Sigmoid colon (tissue), 7 donors: ENCODE data around the gene FBXW8. TPM values are rescaled to one million over a fixed set of nuclear protein-coding genes. Genes with fewer than 3 reads are reported as not detected.

Experiments used
- DNase-seq: peaks from one replicate; pipeline ENCODE4 v3.0.0-alpha.2; 2019
- H3K27ac ChIP-seq, 4 donors: fragments of 200-600 bp; sonication (generic); one replicate each; pipeline ENCODE4 v1.5.1; 2016 to 2019; ENCODE audit warnings: mild to moderate bottlenecking in 1 of 4
- H3K27me3 ChIP-seq, 3 donors: fragments of 200-600 bp; sonication (generic); one replicate each; pipeline ENCODE4 v1.5.1; 2019; ENCODE audit warnings: mild to moderate bottlenecking in 1 of 3
- H3K36me3 ChIP-seq, 4 donors: fragments of 200-600 bp; sonication (generic); one replicate each; pipeline ENCODE4 v1.5.1; 2016 to 2019
- H3K4me1 ChIP-seq, 4 donors: fragments of 200-600 bp; sonication (generic); one replicate each; pipeline ENCODE4 v1.5.1; 2017 to 2019
- H3K4me3 ChIP-seq, 4 donors: fragments of 200-600 bp; sonication (generic); one replicate each; pipeline ENCODE4 v1.5.1; 2017 to 2019; ENCODE audit warnings: mild to moderate bottlenecking in 2 of 4, moderate library complexity in 1 of 4
- H3K9me3 ChIP-seq, 4 donors: fragments of 200-600 bp in 3 of 4; sonication (generic) in 3 of 4; one replicate each; pipeline versions ENCODE4 v1.5.1 to v1.6.1; 2013 to 2019
- CTCF ChIP-seq, 4 experiments: fragments of 450-650 bp in 3 of 4; fragments of 200-600 bp in 1 of 4; IDR thresholded peaks; one replicate each; pipeline ENCODE4 v1.5.1; 2016 to 2019; ENCODE audit warnings: antibody characterized with exemption in 4 of 4, mild to moderate bottlenecking in 3 of 4, moderate library complexity in 2 of 4
- EP300 ChIP-seq, 4 donors: sonication (generic); formaldehyde crosslinking; IDR thresholded peaks; one replicate each; pipeline ENCODE4 v1.6.1; 2017; ENCODE audit warnings: antibody characterized with exemption in 4 of 4
- POLR2A ChIP-seq, 2 donors: fragments of 450-650 bp; IDR thresholded peaks; one replicate each; pipeline ENCODE4 v1.6.1; 2016; ENCODE audit warnings: antibody characterized with exemption in 2 of 2, mild to moderate bottlenecking in 2 of 2, moderate library complexity in 2 of 2
- POLR2AphosphoS5 ChIP-seq, 4 donors: sonication (generic); formaldehyde crosslinking; IDR thresholded peaks; one replicate each; pipeline ENCODE4 v1.6.1; 2017; ENCODE audit warnings: antibody characterized with exemption in 4 of 4
- WGBS, 2 donors: extraction: QIAGEN DNeasy Blood & Tissue Kit; methylation state at CpG; one replicate each; pipeline ENCODE4 v1.1.7; 2013; 5-methylcytosine and 5-hydroxymethylcytosine counted together
- intact Hi-C: fragments of 100-400 bp; cut with DNase I; formaldehyde crosslinking; loops from one replicate; pipeline ENCODE4 v1.15.1; 2023
- polyA plus RNA-seq, 3 donors: library from polyadenylated mRNA; stranded (reverse); fragments of 200-250 nt; gene quantifications; one replicate each; pipeline ENCODE4 v1.2.3, GENCODE V29; 2013
- total RNA-seq, 4 donors: library from RNA; depleted of rRNA; stranded (reverse); fragments of >200 nt; gene quantifications; one replicate each; pipeline ENCODE4 v1.1.0, GENCODE V29; 2016
- donor health status: healthy with polysubstance abuse.
- donor health status: Bipolar disorder and iron deficiency.
- donor health status: healthy.

FBXW8 gene
- total and polyA plus RNA-seq, 7 donors, result 2.3 to 19.1 (median 7.7) TPM

- no peak for DNase-seq
- Histone ChIP-seq H3K36me3 (no peaks in the 10 kb centered on the region), H3K9me3 (no peaks in the 10 kb centered on the region), H3K4me3 (no peak overlapping the region), H3K4me1 (no peaks in the 10 kb centered on the region), H3K27ac (no peak overlapping the region), H3K27me3 (no peaks in the 10 kb centered on the region)
- 83 to 89% methylated on average over 2 of the region's 2 CpGs for WGBS, 2 donors
- TF ChIP-seq POLR2AphosphoS5 (IDR thresholded peaks at IDR 0.05), result no peak
- TF ChIP-seq POLR2A (IDR thresholded peaks at IDR 0.05), result no peak
- TF ChIP-seq CTCF (IDR thresholded peaks at IDR 0.05), result no peak
- no peak for TF ChIP-seq EP300 (IDR thresholded peaks at IDR 0.05)
- intact Hi-C loops, result no loop called here
Observed at GRCh38 chr12:117064596-117064995, 153.8 kb downstream of the FBXW8 start.

- Histone ChIP-seq H3K9me3 (no peaks in the 10 kb centered on the region), H3K4me3 (no peak overlapping the region), H3K27me3 (no peaks in the 10 kb centered on the region), H3K4me1 (no peaks in the 10 kb centered on the region), H3K27ac (no peak overlapping the region), H3K36me3 (no peaks in the 10 kb centered on the region)
- TF ChIP-seq POLR2AphosphoS5 (IDR thresholded peaks at IDR 0.05) (no peak), POLR2A (IDR thresholded peaks at IDR 0.05) (no peak), EP300 (IDR thresholded peaks at IDR 0.05) (no peak)
- WGBS, 2 donors, result 50 to 69% methylated on average over 10 of the region's 10 CpGs
- no peak for DNase-seq
- intact Hi-C loops, result no loop called here
Observed at GRCh38 chr12:117067016-117067415, 156.3 kb downstream of the FBXW8 start.

GRCh38 chr12:117067638-117068037, 156.9 kb downstream of the FBXW8 start:
- H3K36me3 ChIP-seq, result no peaks in the 10 kb centered on the region
- H3K9me3 ChIP-seq, result no peaks in the 10 kb centered on the region
- H3K4me3 ChIP-seq, result no peak overlapping the region
- intact Hi-C loops, result no loop called here
- no peak for DNase-seq
- H3K4me1 ChIP-seq, result no peaks in the 10 kb centered on the region
- H3K27me3 ChIP-seq, result no peaks in the 10 kb centered on the region
- 76 to 87% methylated on average over 3 of the region's 3 CpGs for WGBS, 2 donors
- H3K27ac ChIP-seq, result no peak overlapping the region
- TF ChIP-seq CTCF (IDR thresholded peaks at IDR 0.05), result no peak
- TF ChIP-seq POLR2AphosphoS5 (IDR thresholded peaks at IDR 0.05), result no peak
- no peak for TF ChIP-seq POLR2A (IDR thresholded peaks at IDR 0.05)
- TF ChIP-seq EP300 (IDR thresholded peaks at IDR 0.05), result no peak

GRCh38 chr12:117068492-117068891, 157.7 kb downstream of the FBXW8 start:
- Histone ChIP-seq H3K4me3 (no peak overlapping the region), H3K9me3 (no peaks in the 10 kb centered on the region), H3K4me1 (no peaks in the 10 kb centered on the region), H3K36me3 (no peaks in the 10 kb centered on the region), H3K27me3 (no peaks in the 10 kb centered on the region), H3K27ac (no peak overlapping the region)
- 89 to 93% methylated on average over 8 of the region's 8 CpGs for WGBS, 2 donors
- DNase-seq, result no peak
- TF ChIP-seq POLR2AphosphoS5 (IDR thresholded peaks at IDR 0.05), result no peak
- TF ChIP-seq EP300 (IDR thresholded peaks at IDR 0.05), result no peak
- no peak for TF ChIP-seq CTCF (IDR thresholded peaks at IDR 0.05)
- no peak for TF ChIP-seq POLR2A (IDR thresholded peaks at IDR 0.05)
- intact Hi-C loops, result no loop called here

GRCh38 chr12:117069101-117069797, 158.5 kb downstream of the FBXW8 start:
- no peak for DNase-seq
- no peak for TF ChIP-seq EP300 (IDR thresholded peaks at IDR 0.05)
- TF ChIP-seq POLR2A (IDR thresholded peaks at IDR 0.05), result no peak
- no peak for TF ChIP-seq CTCF (IDR thresholded peaks at IDR 0.05)
- TF ChIP-seq POLR2AphosphoS5 (IDR thresholded peaks at IDR 0.05), result no peak
- intact Hi-C loops, result no loop called here
- Histone ChIP-seq H3K27ac (no peak overlapping the region), H3K36me3 (no peaks in the 10 kb centered on the region), H3K9me3 (no peaks in the 10 kb centered on the region), H3K4me1 (no peaks in the 10 kb centered on the region), H3K4me3 (no peak overlapping the region), H3K27me3 (no peaks in the 10 kb centered on the region)
- WGBS, 2 donors, result 80 to 86% methylated on average over 17 of the region's 17 CpGs
